Astrocyte of the cerebellum (primary cell): ENCODE results near the gene ZFYVE21.

Source experiments
- DNase-seq: peaks from one replicate; pipeline ENCODE4 v3.0.0-alpha.2; 2011; ENCODE audit warnings: low read depth
- H3K4me3 ChIP-seq: 2 replicates; pipeline ENCODE4 v1.5.1; 2011; ENCODE audit warnings: mild to moderate bottlenecking, low read depth, low read length, moderate library complexity
- CTCF ChIP-seq: IDR thresholded peaks from 2 replicates; pipeline ENCODE4 v1.5.1; 2012; ENCODE audit warnings: low read length, low read depth, moderate library complexity, mild to moderate bottlenecking; ENCODE audit errors: missing control alignments
- in situ Hi-C: cut with HindIII; loops from 2 replicates; pipeline ENCODE4 v1.10.0; 2017; ENCODE audit warnings: low sequenced_read_pairs

The ZFYVE21 gene

GRCh38 chr14:103728141-103728540 is 12.5 kb downstream of the ZFYVE21 start:
- H3K4me3 ChIP-seq = no peak overlapping the region
- no peak for TF ChIP-seq CTCF
- DNase-seq = no peak
- in situ Hi-C loops = no loop called here

GRCh38 chr14:103728721-103729120 is 13.1 kb downstream of the ZFYVE21 start:
- in situ Hi-C loops = no loop called here
- DNase-seq = no peak
- no peak for TF ChIP-seq CTCF
- H3K4me3 ChIP-seq = no peak overlapping the region

- H3K4me3 ChIP-seq = no peak overlapping the region
- no peak for TF ChIP-seq CTCF
- DNase-seq = no peak
- in situ Hi-C loops = no loop called here
These were observed 14.2 kb downstream of the ZFYVE21 start for GRCh38 chr14:103729496-103730448.

- H3K4me3 ChIP-seq = no peak overlapping the region
- DNase-seq = no peak
- in situ Hi-C loops = no loop called here
- peak; percentile 11 for TF ChIP-seq CTCF
These were observed 15.0 kb downstream of the ZFYVE21 start for GRCh38 chr14:103730490-103731035.

GRCh38 chr14:103731481-103731880 is 15.9 kb downstream of the ZFYVE21 start:
- no peak for DNase-seq
- TF ChIP-seq CTCF = no peak
- H3K4me3 ChIP-seq = no peak overlapping the region
- in situ Hi-C loops = no loop called here

GRCh38 chr14:103731916-103732867 is 16.6 kb downstream of the ZFYVE21 start:
- no peak overlapping the region for H3K4me3 ChIP-seq
- in situ Hi-C loops = no loop called here
- no peak for TF ChIP-seq CTCF
- DNase-seq = no peak
